Measurements from ENCODE around the gene CTAGE8.
"Not testable (repeated sequence)": the region's sequence is repeated elsewhere in the genome, so short reads cannot be mapped to it uniquely, and the experiment has no call there.

Gene CTAGE8

DNA sequence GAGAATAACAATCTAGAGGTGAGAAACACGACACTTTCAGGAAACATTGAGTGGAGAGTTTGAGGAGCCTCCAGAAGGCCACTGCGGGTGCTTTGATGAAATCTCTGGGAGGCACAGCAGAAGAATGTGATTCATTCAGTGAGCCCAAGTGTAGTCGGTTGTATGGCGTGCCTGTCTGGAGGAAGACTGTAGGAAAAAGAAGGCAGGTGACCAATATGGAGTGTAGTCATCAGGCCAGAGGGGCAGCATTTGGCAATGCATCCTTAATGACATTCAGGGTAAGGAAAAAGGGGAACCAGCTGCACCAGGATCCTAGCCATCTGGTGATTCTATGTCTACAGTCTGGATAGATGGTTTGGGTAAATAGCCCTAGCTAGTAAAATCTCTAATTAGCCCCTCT, 16.8 kb downstream of the CTAGE8 start:
- not testable (repeated sequence) for H3K27me3 ChIP-seq (ENCODE audit: control insufficient read depth, insufficient read depth, low read length); H3K36me3 ChIP-seq (ENCODE audit: insufficient read depth, low read length); H3K4me2 ChIP-seq (ENCODE audit: low read length); H3K9me3 ChIP-seq (replicated peaks; ENCODE audit: low read length); H3K4me1 ChIP-seq (ENCODE audit: control insufficient read depth, insufficient read depth, low read length); H3K4me3 ChIP-seq (ENCODE audit: low read length); H3K9ac ChIP-seq (ENCODE audit: low read depth, low read length)

GRCh38 chr7:144247674-144248330, 21.3 kb downstream of the CTAGE8 start:
- not testable (repeated sequence) for H3K4me1 ChIP-seq (ENCODE audit: control insufficient read depth, insufficient read depth, low read length); H3K4me2 ChIP-seq (ENCODE audit: low read length); H3K4me3 ChIP-seq (ENCODE audit: low read length); H3K27me3 ChIP-seq (ENCODE audit: control insufficient read depth, insufficient read depth, low read length); H3K9ac ChIP-seq (ENCODE audit: low read depth, low read length); H3K36me3 ChIP-seq (ENCODE audit: insufficient read depth, low read length); H3K9me3 ChIP-seq (replicated peaks; ENCODE audit: low read length)

DNA sequence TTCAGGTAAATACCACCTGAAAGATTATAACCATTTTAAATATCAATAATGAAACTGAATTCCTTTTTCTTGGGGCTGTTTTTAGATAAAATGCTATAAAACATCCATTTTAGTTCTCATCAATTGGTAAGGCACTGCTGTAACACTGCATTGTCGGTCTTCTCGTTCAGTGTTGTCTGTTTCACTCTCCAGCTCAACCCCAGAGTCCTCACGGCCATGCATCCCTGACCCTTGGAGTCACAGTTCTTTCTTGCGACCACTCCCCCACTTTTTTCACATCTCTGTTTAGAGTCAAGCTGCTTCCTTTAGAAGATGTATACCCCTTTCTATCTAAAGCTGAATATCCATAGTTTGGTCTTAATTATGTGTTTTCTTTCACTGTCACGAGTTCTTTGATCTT, 22.1 kb downstream of the CTAGE8 start:
- H3K4me1 ChIP-seq (ENCODE audit: control insufficient read depth, insufficient read depth, low read length); H3K27me3 ChIP-seq (ENCODE audit: control insufficient read depth, insufficient read depth, low read length); H3K9me3 ChIP-seq (replicated peaks; ENCODE audit: low read length): not testable (repeated sequence)

GRCh38 chr7:144245372-144245771, 23.7 kb downstream of the CTAGE8 start:
- H3K9me3 ChIP-seq (replicated peaks; ENCODE audit: low read length): not testable (repeated sequence)

More for the DNA sequence above, 22.1 kb downstream of the CTAGE8 start:
- H3K36me3 ChIP-seq (ENCODE audit: insufficient read depth, low read length); H3K4me3 ChIP-seq (ENCODE audit: low read length); H3K9ac ChIP-seq (ENCODE audit: low read depth, low read length); H3K4me2 ChIP-seq (ENCODE audit: low read length): not testable (repeated sequence)

DNA sequence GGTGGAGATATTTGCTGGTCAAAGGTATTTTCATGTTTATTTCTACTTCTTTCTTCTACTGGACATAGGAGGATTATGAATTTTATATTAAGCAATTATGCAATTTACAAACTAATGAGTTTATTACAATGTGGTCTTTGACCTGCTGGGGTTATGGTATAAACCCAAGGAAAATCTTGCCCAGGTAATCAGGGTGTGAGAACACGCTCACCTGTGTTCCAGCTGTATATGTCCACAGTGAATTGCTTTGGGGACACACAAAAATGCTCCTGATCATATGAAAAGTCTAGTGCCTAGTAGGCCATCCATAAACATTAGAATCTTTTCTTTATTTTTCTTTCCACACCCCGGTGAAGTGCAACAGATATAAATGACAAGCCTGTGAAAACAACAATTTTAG, 29.7 kb downstream of the CTAGE8 start, which contains the start of gene OR2A42:
Gene OR2A42 (minus strand): TSS at position 241 of the 400 bp plus-strand sequence. CDS start 6,762 bp downstream, outside the sequence.
- not testable (repeated sequence) for H3K4me2 ChIP-seq (ENCODE audit: low read length); H3K4me1 ChIP-seq (ENCODE audit: control insufficient read depth, insufficient read depth, low read length); H3K27me3 ChIP-seq (ENCODE audit: control insufficient read depth, insufficient read depth, low read length); H3K36me3 ChIP-seq (ENCODE audit: insufficient read depth, low read length); H3K9ac ChIP-seq (ENCODE audit: low read depth, low read length); H3K9me3 ChIP-seq (replicated peaks; ENCODE audit: low read length); H3K4me3 ChIP-seq (ENCODE audit: low read length)

More at GRCh38 chr7:144245372-144245771, 23.7 kb downstream of the CTAGE8 start:
- H3K4me2 ChIP-seq (ENCODE audit: low read length); H3K27me3 ChIP-seq (ENCODE audit: control insufficient read depth, insufficient read depth, low read length); H3K36me3 ChIP-seq (ENCODE audit: insufficient read depth, low read length); H3K9ac ChIP-seq (ENCODE audit: low read depth, low read length); H3K4me3 ChIP-seq (ENCODE audit: low read length); H3K4me1 ChIP-seq (ENCODE audit: control insufficient read depth, insufficient read depth, low read length): not testable (repeated sequence)

DNA sequence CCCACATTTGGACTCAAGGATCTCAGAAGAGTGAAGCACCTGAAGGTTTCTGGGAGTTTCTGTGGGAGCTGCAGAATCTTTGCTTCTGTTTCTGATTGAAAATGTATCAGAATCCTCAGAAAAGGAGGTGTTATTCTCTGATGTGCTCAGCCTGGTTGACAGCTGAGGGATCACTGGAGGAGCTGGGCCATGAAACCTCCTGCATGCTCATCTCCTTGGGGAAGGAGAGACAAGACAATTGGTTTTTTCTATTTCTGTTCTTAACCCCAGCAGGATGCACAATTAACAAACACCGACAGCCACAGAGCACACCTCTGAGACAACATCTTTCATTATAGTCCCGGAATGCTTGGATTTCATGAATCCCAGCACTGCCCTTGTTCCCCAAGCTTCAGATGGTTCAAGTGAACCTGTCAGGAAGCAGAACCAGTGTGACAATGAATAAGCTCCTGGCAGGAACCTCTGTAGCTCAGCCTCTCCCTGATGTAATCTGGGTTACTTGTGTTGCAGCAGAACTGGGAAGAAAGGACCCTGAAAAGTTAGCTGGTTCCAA, 30.5 kb downstream of the CTAGE8 start:
- not testable (repeated sequence) for H3K36me3 ChIP-seq (ENCODE audit: insufficient read depth, low read length); H3K4me1 ChIP-seq (ENCODE audit: control insufficient read depth, insufficient read depth, low read length); H3K4me2 ChIP-seq (ENCODE audit: low read length); H3K4me3 ChIP-seq (ENCODE audit: low read length); H3K9ac ChIP-seq (ENCODE audit: low read depth, low read length); H3K27me3 ChIP-seq (ENCODE audit: control insufficient read depth, insufficient read depth, low read length); H3K9me3 ChIP-seq (replicated peaks; ENCODE audit: low read length)

DNA sequence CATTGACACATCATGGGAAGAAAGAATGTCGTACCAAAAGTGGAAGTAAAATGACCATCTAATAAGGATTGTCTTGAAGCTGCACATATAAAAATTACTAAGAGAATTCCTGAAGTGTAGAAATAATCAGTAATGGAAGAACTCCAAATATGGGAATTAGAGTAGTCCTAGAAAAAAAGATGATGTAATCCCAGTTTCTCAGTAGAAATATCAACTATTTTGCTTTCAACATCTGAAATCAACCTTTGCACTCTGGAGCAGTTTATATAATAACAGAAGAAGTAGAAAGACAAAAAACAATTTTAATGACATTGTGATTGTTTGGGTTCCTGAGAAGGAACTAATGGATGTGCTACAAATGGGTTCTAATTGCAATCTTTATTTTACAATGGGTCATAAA, 36.0 kb downstream of the CTAGE8 start:
- not testable (repeated sequence) for H3K27me3 ChIP-seq (ENCODE audit: control insufficient read depth, insufficient read depth, low read length); H3K4me1 ChIP-seq (ENCODE audit: control insufficient read depth, insufficient read depth, low read length); H3K36me3 ChIP-seq (ENCODE audit: insufficient read depth, low read length); H3K9me3 ChIP-seq (replicated peaks; ENCODE audit: low read length); H3K9ac ChIP-seq (ENCODE audit: low read depth, low read length); H3K4me3 ChIP-seq (ENCODE audit: low read length); H3K4me2 ChIP-seq (ENCODE audit: low read length)

DNA sequence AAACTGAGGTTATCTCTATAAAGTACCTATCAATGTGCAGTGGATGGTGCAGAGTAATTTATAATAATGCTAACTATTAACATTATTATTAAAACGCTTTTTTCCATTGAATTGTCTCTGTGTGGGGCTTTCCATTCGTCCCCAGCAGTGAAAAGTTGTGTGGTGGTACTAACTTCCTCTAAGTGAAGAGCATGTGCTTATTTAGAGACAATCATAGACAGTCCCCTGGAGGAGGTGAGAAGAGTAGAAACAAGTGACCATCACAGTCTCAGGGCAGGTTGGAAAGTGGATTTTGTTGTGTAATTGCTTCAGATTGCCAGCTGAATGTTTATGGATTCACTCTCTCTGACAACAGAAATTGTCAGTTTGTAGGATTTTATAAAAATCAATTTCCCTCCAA, 38.1 kb downstream of the CTAGE8 start:
- H3K4me1 ChIP-seq (ENCODE audit: control insufficient read depth, insufficient read depth, low read length); H3K27me3 ChIP-seq (ENCODE audit: control insufficient read depth, insufficient read depth, low read length); H3K36me3 ChIP-seq (ENCODE audit: insufficient read depth, low read length); H3K4me2 ChIP-seq (ENCODE audit: low read length); H3K9me3 ChIP-seq (replicated peaks; ENCODE audit: low read length); H3K9ac ChIP-seq (ENCODE audit: low read depth, low read length); H3K4me3 ChIP-seq (ENCODE audit: low read length): not testable (repeated sequence)

DNA sequence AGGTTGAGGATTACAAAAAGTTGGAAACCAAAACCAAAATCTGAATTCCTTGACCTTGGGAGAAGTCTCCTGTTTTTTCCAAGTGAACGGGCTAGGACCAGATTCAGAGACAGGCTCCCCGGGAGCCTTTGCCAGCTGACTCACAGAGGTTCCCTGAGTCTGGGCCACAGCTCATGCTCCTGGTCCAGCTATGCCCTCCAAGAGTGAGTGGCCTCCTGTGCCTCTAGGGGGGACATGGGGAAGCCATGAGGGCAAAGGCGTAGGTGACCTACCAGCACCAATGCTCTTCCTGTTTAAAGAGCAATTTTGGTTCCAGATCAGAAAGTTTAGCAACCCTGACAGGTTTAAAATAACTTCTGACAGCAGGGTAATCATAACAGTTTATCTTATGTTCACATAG, 40.3 kb downstream of the CTAGE8 start:
- H3K4me2 ChIP-seq (ENCODE audit: low read length); H3K36me3 ChIP-seq (ENCODE audit: insufficient read depth, low read length); H3K27me3 ChIP-seq (ENCODE audit: control insufficient read depth, insufficient read depth, low read length): not testable (repeated sequence)

DNA sequence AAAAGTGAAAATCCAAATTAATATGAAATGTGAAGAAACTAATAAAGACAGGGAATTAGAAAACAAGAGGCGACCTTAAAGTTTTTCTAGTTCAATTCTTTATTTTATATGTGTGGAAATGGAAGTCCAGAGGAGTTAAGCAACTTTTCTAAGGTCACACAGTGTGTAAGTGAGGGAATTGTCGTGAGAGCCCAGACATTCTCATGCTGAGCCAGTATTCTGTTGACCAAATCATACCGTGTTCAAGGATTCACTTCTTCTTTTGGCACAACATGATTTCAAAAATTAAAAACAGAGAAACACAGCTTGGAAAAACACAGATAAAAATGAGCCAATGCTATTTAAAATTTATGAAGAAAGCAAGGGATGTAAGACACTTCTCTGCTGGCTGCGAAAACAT, 42.2 kb downstream of the CTAGE8 start:
- not testable (repeated sequence) for H3K36me3 ChIP-seq (ENCODE audit: insufficient read depth, low read length); H3K27me3 ChIP-seq (ENCODE audit: control insufficient read depth, insufficient read depth, low read length); H3K4me2 ChIP-seq (ENCODE audit: low read length); H3K4me1 ChIP-seq (ENCODE audit: control insufficient read depth, insufficient read depth, low read length); H3K9ac ChIP-seq (ENCODE audit: low read depth, low read length); H3K9me3 ChIP-seq (replicated peaks; ENCODE audit: low read length); H3K4me3 ChIP-seq (ENCODE audit: low read length)

More for the DNA sequence above, 40.3 kb downstream of the CTAGE8 start:
- not testable (repeated sequence) for H3K4me1 ChIP-seq (ENCODE audit: control insufficient read depth, insufficient read depth, low read length); H3K9ac ChIP-seq (ENCODE audit: low read depth, low read length); H3K9me3 ChIP-seq (replicated peaks; ENCODE audit: low read length); H3K4me3 ChIP-seq (ENCODE audit: low read length)

GRCh38 chr7:144223675-144224074, 45.4 kb downstream of the CTAGE8 start:
- H3K36me3 ChIP-seq (ENCODE audit: insufficient read depth, low read length); H3K9me3 ChIP-seq (replicated peaks; ENCODE audit: low read length); H3K4me3 ChIP-seq (ENCODE audit: low read length); H3K27me3 ChIP-seq (ENCODE audit: control insufficient read depth, insufficient read depth, low read length); H3K4me1 ChIP-seq (ENCODE audit: control insufficient read depth, insufficient read depth, low read length); H3K9ac ChIP-seq (ENCODE audit: low read depth, low read length); H3K4me2 ChIP-seq (ENCODE audit: low read length): not testable (repeated sequence)

DNA sequence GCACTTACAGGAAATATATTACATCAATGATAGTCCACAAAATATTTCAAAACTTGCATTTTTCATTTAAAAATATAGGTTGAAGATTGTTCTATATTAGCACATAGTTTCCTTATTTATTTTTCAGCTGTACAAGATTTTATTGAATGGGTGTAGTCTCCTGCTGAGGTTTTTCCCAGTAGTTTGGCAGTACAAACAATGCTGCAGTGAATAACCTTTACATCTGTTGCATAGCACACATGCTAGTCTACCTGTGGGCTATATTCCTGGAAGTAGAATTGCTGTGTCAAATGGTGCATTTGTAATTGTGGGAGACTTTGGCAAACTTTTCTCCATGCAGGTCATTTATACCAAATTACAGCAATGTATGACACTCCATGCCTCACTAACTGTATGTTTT, 48.6 kb downstream of the CTAGE8 start:
- not testable (repeated sequence) for H3K4me3 ChIP-seq (ENCODE audit: low read length); H3K9me3 ChIP-seq (replicated peaks; ENCODE audit: low read length); H3K27me3 ChIP-seq (ENCODE audit: control insufficient read depth, insufficient read depth, low read length); H3K4me2 ChIP-seq (ENCODE audit: low read length); H3K9ac ChIP-seq (ENCODE audit: low read depth, low read length); H3K36me3 ChIP-seq (ENCODE audit: insufficient read depth, low read length); H3K4me1 ChIP-seq (ENCODE audit: control insufficient read depth, insufficient read depth, low read length)
